ENCODE results near the gene CPVL.

DNA sequence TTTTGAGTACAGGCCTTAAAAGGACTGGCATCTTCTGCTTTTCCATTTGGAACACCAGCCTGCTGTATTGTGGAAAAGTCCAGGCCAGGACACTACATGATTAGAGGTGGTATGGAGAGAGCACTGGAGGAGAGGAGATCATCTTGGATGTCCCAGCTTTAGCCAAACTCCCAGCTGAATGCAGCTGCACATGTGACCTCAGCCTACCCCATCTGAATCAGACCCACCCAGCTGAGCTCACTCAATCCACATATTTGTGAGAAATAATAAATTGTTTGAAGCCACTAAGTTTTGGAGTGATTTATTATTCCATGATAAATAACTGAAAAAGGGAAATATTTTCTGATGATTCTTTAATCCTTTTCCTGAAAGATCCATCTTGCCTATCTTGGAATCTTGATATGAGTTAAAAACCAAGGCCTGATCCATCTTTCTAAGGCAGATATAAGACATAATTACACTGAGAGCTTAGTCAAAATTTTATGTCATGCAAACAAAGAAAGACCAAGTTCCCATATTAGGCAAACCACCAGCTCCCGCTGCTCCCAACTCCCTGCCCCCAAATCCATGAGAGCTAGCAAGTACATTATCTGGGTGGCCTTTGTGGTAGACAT is 133.1 kb downstream of the CPVL start:
- TF ChIP-seq, protein P1, sequence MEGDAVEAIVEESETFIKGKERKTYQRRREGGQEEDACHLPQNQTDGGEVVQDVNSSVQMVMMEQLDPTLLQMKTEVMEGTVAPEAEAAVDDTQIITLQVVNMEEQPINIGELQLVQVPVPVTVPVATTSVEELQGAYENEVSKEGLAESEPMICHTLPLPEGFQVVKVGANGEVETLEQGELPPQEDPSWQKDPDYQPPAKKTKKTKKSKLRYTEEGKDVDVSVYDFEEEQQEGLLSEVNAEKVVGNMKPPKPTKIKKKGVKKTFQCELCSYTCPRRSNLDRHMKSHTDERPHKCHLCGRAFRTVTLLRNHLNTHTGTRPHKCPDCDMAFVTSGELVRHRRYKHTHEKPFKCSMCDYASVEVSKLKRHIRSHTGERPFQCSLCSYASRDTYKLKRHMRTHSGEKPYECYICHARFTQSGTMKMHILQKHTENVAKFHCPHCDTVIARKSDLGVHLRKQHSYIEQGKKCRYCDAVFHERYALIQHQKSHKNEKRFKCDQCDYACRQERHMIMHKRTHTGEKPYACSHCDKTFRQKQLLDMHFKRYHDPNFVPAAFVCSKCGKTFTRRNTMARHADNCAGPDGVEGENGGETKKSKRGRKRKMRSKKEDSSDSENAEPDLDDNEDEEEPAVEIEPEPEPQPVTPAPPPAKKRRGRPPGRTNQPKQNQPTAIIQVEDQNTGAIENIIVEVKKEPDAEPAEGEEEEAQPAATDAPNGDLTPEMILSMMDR (IDR thresholded peaks at IDR 0.05; ENCODE audit: insufficient read depth, low read depth, low read length): no peak
- no peak for TF ChIP-seq EZH2 (IDR thresholded peaks at IDR 0.05; ENCODE audit: insufficient read depth, low read length)
